Esophagus muscularis mucosa (tissue), 4 donors: ENCODE measurements around the gene MFSD1. TPM values are rescaled to one million over a fixed set of nuclear protein-coding genes. Genes with fewer than 3 reads are reported as not detected.

ENCODE experiments used
- DNase-seq: peaks from one replicate; pipeline ENCODE4 v3.0.0-alpha.2; 2017; ENCODE audit errors: extremely low spot score
- H3K27ac ChIP-seq, 4 donors: fragments of 200-600 bp; sonication (generic); replicated peaks in 1 of 4; 1 replicate in 3 of 4; 2 replicates in 1 of 4; pipeline ENCODE4 v1.5.1; 2016 to 2019; ENCODE audit warnings: mild to moderate bottlenecking in 1 of 4
- H3K27me3 ChIP-seq, 4 donors: fragments of 200-600 bp; sonication (generic); one replicate each; pipeline versions ENCODE4 v1.5.1 to v1.6.0; 2016 to 2019
- H3K36me3 ChIP-seq, 4 donors: fragments of 200-600 bp; sonication (generic); one replicate each; pipeline ENCODE4 v1.5.1; 2016 to 2019
- H3K4me1 ChIP-seq, 4 donors: fragments of 200-600 bp; sonication (generic); one replicate each; pipeline ENCODE4 v1.5.1; 2016 to 2019
- H3K4me3 ChIP-seq, 4 donors: fragments of 200-600 bp; sonication (generic); 1 replicate in 2 of 4; 2 replicates in 2 of 4; pipeline ENCODE4 v1.5.1; 2016 to 2019; ENCODE audit warnings: mild to moderate bottlenecking in 4 of 4, moderate library complexity in 1 of 4
- H3K9me3 ChIP-seq, 4 donors: fragments of 200-600 bp; sonication (generic); 1 replicate in 3 of 4; 2 replicates in 1 of 4; pipeline ENCODE4 v1.5.1; 2016 to 2019
- CTCF ChIP-seq, 3 experiments: fragments of 200-600 bp in 2 of 3; fragments of 450-650 bp in 1 of 3; sonication (generic) in 2 of 3; IDR thresholded peaks; one replicate each; pipeline ENCODE4 v1.5.1; 2017 to 2019; ENCODE audit warnings: antibody characterized with exemption in 3 of 3, mild to moderate bottlenecking in 2 of 3, moderate library complexity in 1 of 3
- EP300 ChIP-seq: sonication (generic); formaldehyde crosslinking; IDR thresholded peaks from one replicate; pipeline ENCODE4 v1.6.1; 2017; ENCODE audit warnings: antibody characterized with exemption
- POLR2A ChIP-seq: fragments of 450-650 bp; IDR thresholded peaks from one replicate; pipeline ENCODE4 v1.6.1; 2017; ENCODE audit warnings: antibody characterized with exemption, moderate library complexity, mild to moderate bottlenecking, low read depth
- POLR2AphosphoS5 ChIP-seq, 2 donors: sonication (generic); formaldehyde crosslinking; IDR thresholded peaks; one replicate each; pipeline ENCODE4 v1.6.1; 2017; ENCODE audit warnings: antibody characterized with exemption in 2 of 2
- WGBS: methylation state at CpG from one replicate; pipeline ENCODE4 v1.1.5; 2018; 5-methylcytosine and 5-hydroxymethylcytosine counted together
- intact Hi-C: fragments of 100-400 bp; cut with DNase I; formaldehyde crosslinking; loops from one replicate; pipeline ENCODE4 v1.15.1; 2023
- total RNA-seq, 4 donors: library from RNA; depleted of rRNA; stranded (reverse); fragments of >200 nt; gene quantifications; one replicate each; pipeline versions ENCODE4 v1.1.0 to v1.2.1, GENCODE V29; 2016

The MFSD1 gene
- total RNA-seq, 4 donors from 2014 or later: 45.7 to 74.9 (median 50.3) TPM

GRCh38 chr3:158777161-158777873 is 24.5 kb upstream of the MFSD1 start:
- intact Hi-C loops: no loop called here
- 82% methylated on average over 3 of the region's 3 CpGs for WGBS

GRCh38 chr3:158780766-158781165 is 21.1 kb upstream of the MFSD1 start:
- intact Hi-C loops: no loop called here
- 77% methylated on average over 1 of the region's 1 CpG for WGBS
- H3K4me1 ChIP-seq: peaks cover 0 to 35% (median 32%) of the 10 kb centered on the region in 4 donors
- peak; percentile 10 for DNase-seq
- no peaks in the 10 kb centered on the region for H3K9me3 ChIP-seq
- no peak overlapping the region for H3K27ac ChIP-seq
- no peak overlapping the region for H3K4me3 ChIP-seq
- H3K36me3 ChIP-seq: no peaks in the 10 kb centered on the region
- H3K27me3 ChIP-seq: no peaks in the 10 kb centered on the region
- no peak for TF ChIP-seq POLR2AphosphoS5 (IDR thresholded peaks at IDR 0.05)
- no peak for TF ChIP-seq EP300
- TF ChIP-seq CTCF (IDR thresholded peaks at IDR 0.05): no peak
- no peak for TF ChIP-seq POLR2A

More at GRCh38 chr3:158777161-158777873, 24.5 kb upstream of the MFSD1 start:
- H3K36me3 ChIP-seq: no peaks in the 10 kb centered on the region
- peak; percentile 34 for DNase-seq
- H3K27me3 ChIP-seq: no peaks in the 10 kb centered on the region
- no peak overlapping the region for H3K4me3 ChIP-seq
- H3K4me1 ChIP-seq: peaks cover under 1 to 56% (median 53%) of the 10 kb centered on the region in 4 donors
- H3K27ac ChIP-seq: no peak overlapping the region
- no peak for TF ChIP-seq POLR2AphosphoS5 (IDR thresholded peaks at IDR 0.05)
- TF ChIP-seq EP300: no peak
- no peak for TF ChIP-seq CTCF (IDR thresholded peaks at IDR 0.05)
- TF ChIP-seq POLR2A: no peak
- H3K9me3 ChIP-seq: no peaks in the 10 kb centered on the region

- TF ChIP-seq POLR2AphosphoS5 (IDR thresholded peaks at IDR 0.05) (no peak), EP300 (no peak), POLR2A (no peak), CTCF (IDR thresholded peaks at IDR 0.05) (no peak)
- 94% methylated on average over 2 of the region's 2 CpGs for WGBS
- Histone ChIP-seq H3K4me1 (peaks cover 0 to 33% (median 29%) of the 10 kb centered on the region in 4 donors), H3K36me3 (no peaks in the 10 kb centered on the region), H3K9me3 (no peaks in the 10 kb centered on the region), H3K27me3 (no peaks in the 10 kb centered on the region), H3K4me3 (no peak overlapping the region), H3K27ac (peak overlapping the region in 1 of 4 donors; percentile 6)
- DNase-seq: peak; percentile 70
- intact Hi-C loops: no loop called here
Observed at GRCh38 chr3:158781191-158781590, 20.7 kb upstream of the MFSD1 start.

GRCh38 chr3:158781849-158782248 is 20.0 kb upstream of the MFSD1 start:
- Histone ChIP-seq H3K27ac (no peak overlapping the region), H3K9me3 (no peaks in the 10 kb centered on the region), H3K27me3 (no peaks in the 10 kb centered on the region), H3K4me3 (no peak overlapping the region), H3K36me3 (no peaks in the 10 kb centered on the region), H3K4me1 (peaks cover 0 to 33% (median 26%) of the 10 kb centered on the region in 4 donors)
- intact Hi-C loops: no loop called here
- DNase-seq: no peak
- no peak for TF ChIP-seq CTCF (IDR thresholded peaks at IDR 0.05)
- no peak for TF ChIP-seq POLR2AphosphoS5 (IDR thresholded peaks at IDR 0.05)
- no peak for TF ChIP-seq POLR2A
- no peak for TF ChIP-seq EP300
- WGBS: 87% methylated on average over 1 of the region's 1 CpG
